SU-DHL-6 (cell line): ENCODE results near the gene LLCFC1.

Source experiments
- CTCF ChIP-seq: fragments of 200-600 bp; sonication (generic); IDR thresholded peaks from one replicate; pipeline ENCODE4 v1.5.1; 2017; ENCODE audit warnings: antibody characterized with exemption, mild to moderate bottlenecking, low read length, moderate library complexity; ENCODE audit not compliant: insufficient read depth, poor library complexity, severe bottlenecking
- EZH2phosphoT487 ChIP-seq: fragments of 200-600 bp; sonication (generic), shearing (Covaris generic); conservative IDR thresholded peaks from 2 replicates; pipeline ENCODE4 v1.6.1; 2018; ENCODE audit warnings: mild to moderate bottlenecking, antibody characterized with exemption, low read length, moderate library complexity, mixed read lengths

GRCh38 chr7:142927949-142928348, 11.3 kb upstream of the LLCFC1 start:
- TF ChIP-seq CTCF = no peak
- no peak for TF ChIP-seq EZH2phosphoT487
